D721Med (cell line): Measurements from ENCODE around the gene PYGO1.

ENCODE experiments used
- DNase-seq: peaks from one replicate; pipeline ENCODE4 v3.0.0; 2011; ENCODE audit warnings: low spot score; ENCODE audit not compliant: insufficient read length
- FAIRE-seq: peaks from 2 replicates; lab custom pipeline; 2011; peaks lifted over from hg19 to GRCh38; lab: Jason Lieb, UNC
- CTCF ChIP-seq: IDR thresholded peaks from 2 replicates; pipeline ENCODE4 v1.5.1; 2012; ENCODE audit warnings: mild to moderate bottlenecking, control low read depth; ENCODE audit not compliant: insufficient read depth; ENCODE audit errors: missing control alignments

The PYGO1 gene

DNA sequence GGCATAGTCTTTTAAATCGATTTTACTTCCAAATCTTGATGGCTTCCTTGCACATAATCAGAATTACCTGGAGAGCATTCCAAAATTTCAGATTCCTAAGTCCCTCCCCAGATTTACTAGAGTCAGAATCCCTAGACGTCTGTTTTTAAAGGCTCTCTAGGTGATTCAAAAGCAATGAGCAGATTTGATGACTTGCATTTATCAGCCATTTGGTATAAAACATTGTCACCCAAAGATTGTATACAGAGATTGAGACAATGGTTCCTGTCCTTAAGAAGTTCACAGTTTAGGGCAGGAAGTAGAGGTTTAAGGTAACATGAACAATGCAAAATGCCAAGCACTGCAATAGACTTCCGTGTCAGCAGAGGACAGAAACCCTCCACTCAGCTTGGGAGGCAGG is 2.6 kb upstream of the PYGO1 start:
- no peak for DNase-seq
- no peak for FAIRE-seq

GRCh38 chr15:55589287-55589686 is 1.1 kb upstream of the PYGO1 start:
- no peak for TF ChIP-seq CTCF
- DNase-seq (no peak), FAIRE-seq (no peak)

More for the DNA sequence above, 2.6 kb upstream of the PYGO1 start:
- TF ChIP-seq CTCF, result no peak

GRCh38 chr15:55588815-55589115 is 620 bp upstream of the PYGO1 start:
- no peak for DNase-seq
- TF ChIP-seq CTCF, result no peak
- no peak for FAIRE-seq

GRCh38 chr15:55587321-55588069 is 650 bp downstream of the PYGO1 start:
- DNase-seq (peak; percentile 33), FAIRE-seq (no peak)
- no peak for TF ChIP-seq CTCF

GRCh38 chr15:55586808-55587207 is 1.3 kb downstream of the PYGO1 start:
- FAIRE-seq (no peak), DNase-seq (no peak)
- TF ChIP-seq CTCF, result no peak

DNA sequence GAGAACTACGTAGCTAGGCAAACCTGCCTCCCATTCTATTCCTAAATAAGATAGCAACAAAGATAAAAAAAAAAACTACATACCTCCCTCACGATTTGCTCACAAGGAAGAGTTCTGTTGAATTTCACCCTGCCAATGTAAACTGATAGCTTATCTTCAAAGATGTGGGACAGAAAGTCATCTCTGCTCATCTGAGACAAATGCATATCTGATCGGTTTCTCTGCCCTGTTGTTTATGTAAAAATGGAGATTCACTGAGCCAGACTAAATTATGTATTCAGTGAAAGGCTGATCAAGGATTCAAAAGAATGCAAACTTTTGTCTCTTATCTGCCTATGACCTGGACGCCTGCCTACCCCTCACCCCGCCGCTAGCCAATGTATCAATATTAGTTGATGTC is 11.2 kb downstream of the PYGO1 start:
- DNase-seq (no peak), FAIRE-seq (no peak)
- no peak for TF ChIP-seq CTCF

GRCh38 chr15:55574096-55574495 is 14.0 kb downstream of the PYGO1 start:
- DNase-seq (no peak), FAIRE-seq (no peak)
- TF ChIP-seq CTCF, result no peak
